B cell (primary cell): Measurements from ENCODE around the gene PRX. TPM values are rescaled to one million over a fixed set of nuclear protein-coding genes. Genes with fewer than 3 reads are reported as not detected.
"Not testable (repeated sequence)": the region's sequence is repeated elsewhere in the genome, so short reads cannot be mapped to it uniquely, and the experiment has no call there.

Experiments used
- ATAC-seq: fragments of 200-7000 bp; cut with Tn5 transposase; one replicate; pipeline ENCODE4 v1.10.0; 2021; ENCODE audit warnings: low read depth, mild to moderate bottlenecking, moderate number of reproducible peaks, moderate library complexity
- CTCF ChIA-PET: fragments of 350-600 bp; sonication (Branson Sonifier 250); formaldehyde crosslinking; loops from one replicate; lab custom pipeline; 2021; ENCODE audit warnings: antibody characterized with exemption, inconsistent platforms; lab: Charles Lee
- POLR2A ChIA-PET: fragments of 350-600 bp; sonication (Branson Sonifier 250); formaldehyde crosslinking; loops from one replicate; lab custom pipeline; 2021; ENCODE audit warnings: antibody characterized with exemption; lab: Charles Lee
- DNase-seq: peaks from one replicate; pipeline ENCODE4 v3.0.0; 2013
- H2AFZ ChIP-seq: 2 replicates; pipeline ENCODE4 v1.6.1; 2012; ENCODE audit warnings: mild to moderate bottlenecking, low read depth, low read length; ENCODE audit not compliant: insufficient read depth, poor library complexity, severe bottlenecking
- H3K27ac ChIP-seq, 2 donors: 1 replicate in 1 of 2; 2 replicates in 1 of 2; pipeline ENCODE4 v1.5.1; 2012 to 2013; ENCODE audit warnings: low read length in 2 of 2, mild to moderate bottlenecking in 2 of 2, moderate library complexity in 1 of 2
- H3K27me3 ChIP-seq, 4 experiments: fragments of 200-600 bp in 1 of 4; sonication (generic) in 1 of 4; replicated peaks in 1 of 4; 1 replicate in 2 of 4; 2 replicates in 2 of 4; pipeline versions ENCODE4 v1.6.1 to v1.7.0; 2013 to 2016; ENCODE audit warnings: low read length in 3 of 4, mild to moderate bottlenecking in 2 of 4, mixed read lengths in 1 of 4, moderate library complexity in 1 of 4; ENCODE audit not compliant: insufficient read depth in 4 of 4, control insufficient read depth in 3 of 4; ENCODE audit errors: control extremely low read depth in 1 of 4
- H3K36me3 ChIP-seq, 2 experiments: replicated peaks in 1 of 2; 1 replicate in 1 of 2; 2 replicates in 1 of 2; pipeline versions ENCODE4 v1.6.1 to v1.7.1; 2013; ENCODE audit warnings: low read length in 1 of 2; ENCODE audit not compliant: insufficient read depth in 2 of 2, control insufficient read depth in 1 of 2; ENCODE audit errors: control extremely low read depth in 1 of 2, extremely low read depth in 1 of 2
- H3K4me1 ChIP-seq, 2 donors: fragments of 200-600 bp in 1 of 2; sonication (generic) in 1 of 2; 1 replicate in 1 of 2; 2 replicates in 1 of 2; pipeline versions ENCODE4 v1.5.1 to v1.6.1; 2013 to 2017; ENCODE audit warnings: low read length in 2 of 2; ENCODE audit not compliant: control insufficient read depth in 2 of 2, insufficient read depth in 2 of 2
- H3K4me2 ChIP-seq: replicated peaks from 2 replicates; pipeline ENCODE3; 2012; ENCODE audit warnings: mild to moderate bottlenecking, low read depth, low read length; ENCODE audit not compliant: poor library complexity, severe bottlenecking
- H3K4me3 ChIP-seq, 5 experiments: fragments of 200-600 bp in 1 of 5; sonication (generic) in 1 of 5; 1 replicate in 3 of 5; 2 replicates in 2 of 5; pipeline versions ENCODE4 v1.5.1 to v1.7.0; 2011 to 2016; ENCODE audit warnings: low read length in 4 of 5, mild to moderate bottlenecking in 4 of 5, low read depth in 2 of 5, control low read depth in 1 of 5, moderate library complexity in 1 of 5; ENCODE audit not compliant: insufficient read depth in 1 of 5; ENCODE audit errors: control extremely low read depth in 1 of 5, extremely low read depth in 1 of 5
- H3K79me2 ChIP-seq: fragments of 200-600 bp; sonication (generic); one replicate; pipeline ENCODE4 v1.6.0; 2016; ENCODE audit warnings: low read length; ENCODE audit not compliant: control insufficient read depth, insufficient read depth
- H3K9ac ChIP-seq: fragments of 200-600 bp; sonication (generic); 2 replicates; pipeline ENCODE4 v1.6.1; 2017; ENCODE audit warnings: mild to moderate bottlenecking, low read length, moderate library complexity
- H3K9me3 ChIP-seq, 3 donors: one replicate each; pipeline versions ENCODE4 v1.6.1 to v1.7.1; 2013; ENCODE audit warnings: low read length in 2 of 3; ENCODE audit not compliant: control insufficient read depth in 2 of 3, insufficient read depth in 1 of 3; ENCODE audit errors: control extremely low read depth in 1 of 3
- H4K20me1 ChIP-seq: 2 replicates; pipeline ENCODE4 v1.6.0; 2012; ENCODE audit warnings: mild to moderate bottlenecking, low read length; ENCODE audit not compliant: insufficient read depth, control insufficient read depth, poor library complexity, severe bottlenecking
- H3K27ac Mint-ChIP-seq: one replicate; pipeline ENCODE4 v1.8.0; 2021; ENCODE audit warnings: mixed read lengths
- H3K27me3 Mint-ChIP-seq: one replicate; pipeline ENCODE4 v1.8.0; 2021; ENCODE audit warnings: mixed read lengths
- H3K4me1 Mint-ChIP-seq: one replicate; pipeline ENCODE4 v1.8.0; 2021; ENCODE audit warnings: mixed read lengths
- H3K4me3 Mint-ChIP-seq: one replicate; pipeline ENCODE4 v1.8.0; 2021; ENCODE audit warnings: mixed read lengths
- H3K9me3 Mint-ChIP-seq: one replicate; pipeline ENCODE4 v1.8.0; 2022; ENCODE audit warnings: mixed read lengths; ENCODE audit not compliant: insufficient read depth
- EZH2 ChIP-seq: IDR thresholded peaks from 2 replicates; pipeline ENCODE4 v1.6.1; 2012; ENCODE audit warnings: borderline replicate concordance, low read depth, mild to moderate bottlenecking, moderate library complexity, low read length; ENCODE audit not compliant: insufficient read depth, poor library complexity, severe bottlenecking
- whole genome bisulfite sequencing: methylation state at CpG from one replicate; pipeline ENCODE4 v1.1.5; 2013; ENCODE audit warnings: missing lambda C conversion rate; ENCODE audit not compliant: insufficient coverage; 5-methylcytosine and 5-hydroxymethylcytosine counted together
- intact Hi-C: fragments of 100-400 bp; cut with micrococcal nuclease; formaldehyde crosslinking; loops from one replicate; pipeline ENCODE4 v1.10.0; 2022
- polyA plus RNA-seq: library from polyadenylated mRNA; depleted of rRNA; stranded (reverse); fragments of >200 nt; gene quantifications from 2 replicates; pipeline ENCODE4 v1.2.3, GENCODE V29; 2012
- total RNA-seq, 2 donors: library from RNA; stranded (reverse); fragments of 120-200 nt in 1 of 2; gene quantifications; 1 replicate in 1 of 2; 2 replicates in 1 of 2; pipeline versions ENCODE4 v1.2.3 to v1.2.4, GENCODE V29; 2013 to 2022
- TF ChIP-seq, protein P1 (sequence below): fragments of 200-600 bp; IDR thresholded peaks from one replicate; pipeline ENCODE4 v1.8.0; 2022; ENCODE audit warnings: antibody characterized with exemption, mild to moderate bottlenecking

The PRX gene
- total and polyA plus RNA-seq, 2 donors (not counting 1 experiment from before 2014, with no cell fraction given) = 1.1 to 2.5 TPM

DNA sequence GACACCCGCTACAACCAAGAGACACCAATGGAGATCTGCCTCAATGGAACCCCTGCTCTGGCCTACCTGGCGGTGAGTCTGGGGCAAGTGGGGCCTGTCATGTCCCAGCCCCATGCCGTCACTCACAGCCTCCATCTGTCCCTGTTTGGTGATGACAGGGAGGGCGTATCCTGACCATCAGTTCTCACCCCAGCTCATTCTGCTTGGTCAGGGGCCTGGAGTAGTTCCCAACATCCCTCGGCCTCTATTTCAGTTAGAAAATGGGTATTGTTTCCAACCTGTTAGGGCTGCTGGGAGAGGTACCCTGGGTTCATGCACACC, 41.4 kb downstream of the PRX start:
- H3K4me1 Mint-ChIP-seq = no peaks in the 10 kb centered on the region
- peaks cover 0 to 28% of the 10 kb centered on the region in 2 experiments for H3K36me3 ChIP-seq
- H3K9me3 ChIP-seq = no peaks in the 10 kb centered on the region
- H3K4me3 ChIP-seq = no peak overlapping the region
- no peaks in the 10 kb centered on the region for H3K27me3 Mint-ChIP-seq
- no peaks in the 10 kb centered on the region for H3K4me1 ChIP-seq
- intact Hi-C loops = no loop called here
- H3K27ac Mint-ChIP-seq = no peak overlapping the region
- no peaks in the 10 kb centered on the region for H3K9me3 Mint-ChIP-seq
- no peak overlapping the region for H3K27ac ChIP-seq
- CTCF ChIA-PET = interaction anchor here (1.1 kb wide), 1 partner anchor 9 kb away, joined by 3 read pairs; no protein-coding TSS in a partner anchor
- H3K27me3 ChIP-seq = no peaks in the 10 kb centered on the region
- TF ChIP-seq, protein P1, sequence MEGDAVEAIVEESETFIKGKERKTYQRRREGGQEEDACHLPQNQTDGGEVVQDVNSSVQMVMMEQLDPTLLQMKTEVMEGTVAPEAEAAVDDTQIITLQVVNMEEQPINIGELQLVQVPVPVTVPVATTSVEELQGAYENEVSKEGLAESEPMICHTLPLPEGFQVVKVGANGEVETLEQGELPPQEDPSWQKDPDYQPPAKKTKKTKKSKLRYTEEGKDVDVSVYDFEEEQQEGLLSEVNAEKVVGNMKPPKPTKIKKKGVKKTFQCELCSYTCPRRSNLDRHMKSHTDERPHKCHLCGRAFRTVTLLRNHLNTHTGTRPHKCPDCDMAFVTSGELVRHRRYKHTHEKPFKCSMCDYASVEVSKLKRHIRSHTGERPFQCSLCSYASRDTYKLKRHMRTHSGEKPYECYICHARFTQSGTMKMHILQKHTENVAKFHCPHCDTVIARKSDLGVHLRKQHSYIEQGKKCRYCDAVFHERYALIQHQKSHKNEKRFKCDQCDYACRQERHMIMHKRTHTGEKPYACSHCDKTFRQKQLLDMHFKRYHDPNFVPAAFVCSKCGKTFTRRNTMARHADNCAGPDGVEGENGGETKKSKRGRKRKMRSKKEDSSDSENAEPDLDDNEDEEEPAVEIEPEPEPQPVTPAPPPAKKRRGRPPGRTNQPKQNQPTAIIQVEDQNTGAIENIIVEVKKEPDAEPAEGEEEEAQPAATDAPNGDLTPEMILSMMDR = no peak
- TF ChIP-seq EZH2 = no peak
- no peak overlapping the region for H3K9ac ChIP-seq
- 100% methylated on average over 4 of the region's 5 CpGs for whole genome bisulfite sequencing
- ATAC-seq (no peak), DNase-seq (no peak)
- POLR2A ChIA-PET = no interaction called here
- no peaks in the 10 kb centered on the region for H4K20me1 ChIP-seq
- no peaks in the 10 kb centered on the region for H3K79me2 ChIP-seq
- H3K4me3 Mint-ChIP-seq = no peak overlapping the region
- H2AFZ ChIP-seq = no peak overlapping the region
- no peak overlapping the region for H3K4me2 ChIP-seq

- Histone ChIP-seq H3K9me3 (no peaks in the 10 kb centered on the region), H3K9ac (no peak overlapping the region), H3K4me3 (no peak overlapping the region), H3K79me2 (no peaks in the 10 kb centered on the region), H3K4me1 (no peaks in the 10 kb centered on the region), H4K20me1 (no peaks in the 10 kb centered on the region), H2AFZ (no peak overlapping the region), H3K4me2 (no peak overlapping the region), H3K27me3 (no peaks in the 10 kb centered on the region), H3K36me3 (peaks cover 0 to 33% of the 10 kb centered on the region in 2 experiments), H3K27ac (no peak overlapping the region)
- no peak for DNase-seq
- WGBS = 92% methylated on average over 5 of the region's 7 CpGs
- intact Hi-C loops = no loop called here
- no peaks in the 10 kb centered on the region for H3K4me1 Mint-ChIP-seq
- ChIA-PET CTCF (interaction anchor here (1.1 kb wide), 1 partner anchor 9 kb away, joined by 3 read pairs; no protein-coding TSS in a partner anchor), POLR2A (no interaction called here)
- H3K9me3 Mint-ChIP-seq = no peaks in the 10 kb centered on the region
- no peak overlapping the region for H3K27ac Mint-ChIP-seq
- no peak for ATAC-seq
- TF ChIP-seq, protein P1 = no peak
- no peak for TF ChIP-seq EZH2
- H3K4me3 Mint-ChIP-seq = no peak overlapping the region
- H3K27me3 Mint-ChIP-seq = no peaks in the 10 kb centered on the region
Observed at GRCh38 chr19:40370997-40371801, 42.0 kb downstream of the PRX start.

GRCh38 chr19:40370253-40370652, 42.9 kb downstream of the PRX start:
- H3K27me3 Mint-ChIP-seq, H4K20me1 ChIP-seq, H3K9me3 ChIP-seq, H3K27ac Mint-ChIP-seq, H3K4me1 Mint-ChIP-seq, POLR2A ChIA-PET, H3K4me1 ChIP-seq, H3K4me3 ChIP-seq, H2AFZ ChIP-seq, intact Hi-C loops, H3K9ac ChIP-seq, ATAC-seq, DNase-seq, H3K79me2 ChIP-seq, H3K4me2 ChIP-seq, H3K4me3 Mint-ChIP-seq, H3K27me3 ChIP-seq, H3K9me3 Mint-ChIP-seq, H3K27ac ChIP-seq, CTCF ChIA-PET: not testable (repeated sequence)
- WGBS = 100% methylated on average over 1 of the region's 3 CpGs
- H3K36me3 ChIP-seq = peaks cover 0 to 33% of the 10 kb centered on the region in 2 experiments
